GM12878 (cell line): ENCODE measurements around the gene FBXL14.

Experiments
- CREM ChIP-seq: IDR thresholded peaks from 2 replicates; pipeline ENCODE4 v1.6.1; 2014; ENCODE audit warnings: antibody characterized with exemption, low read depth
- HDAC6 ChIP-seq: fragments of 200-600 bp; sonication (generic); IDR thresholded peaks from one replicate; pipeline ENCODE4 v1.8.0; 2017; ENCODE audit warnings: antibody characterized with exemption; ENCODE audit not compliant: unreplicated experiment
- JUNB ChIP-seq: IDR thresholded peaks from 2 replicates; pipeline ENCODE4 v1.6.1; 2016; ENCODE audit warnings: antibody characterized with exemption, mild to moderate bottlenecking
- MYC ChIP-seq: IDR thresholded peaks from 2 replicates; pipeline ENCODE4 v1.6.1; 2011; ENCODE audit warnings: mild to moderate bottlenecking, low read length, moderate library complexity, inconsistent platforms; ENCODE audit not compliant: insufficient read depth, insufficient replicate concordance, insufficient read length, severe bottlenecking
- NR2C2 ChIP-seq: IDR thresholded peaks from 2 replicates; pipeline ENCODE4 v1.6.1; 2011; ENCODE audit warnings: borderline replicate concordance, low read depth; ENCODE audit not compliant: control insufficient read depth, insufficient read length
- SREBF2 ChIP-seq: IDR thresholded peaks from 2 replicates; pipeline ENCODE4 v1.6.1; 2012; ENCODE audit warnings: mild to moderate bottlenecking, low read length
- TAF1 ChIP-seq: IDR thresholded peaks from 2 replicates; pipeline ENCODE4 v1.6.1; 2011; ENCODE audit warnings: mild to moderate bottlenecking, low read depth, low read length, borderline replicate concordance

- TF ChIP-seq HDAC6 = no peak
- no peak for TF ChIP-seq JUNB
- TF ChIP-seq CREM = no peak
- TF ChIP-seq SREBF2 = no peak
- no peak for TF ChIP-seq NR2C2
- TF ChIP-seq MYC = no peak
- TF ChIP-seq TAF1 = no peak
These were observed 33.7 kb downstream of the FBXL14 start for GRCh38 chr12:1560704-1561103.
